SIG-M5 treated with dmso at 0.1 percent for 504 hours (cell line): ENCODE results near the gene TAS1R1.

Experiments
- DNase-seq: peaks from one replicate; lab custom pipeline; 2025; ENCODE audit not compliant: unreplicated experiment; lab: John Stamatoyannopoulos, UW

Gene TAS1R1

GRCh38 chr1:6628971-6629479 lies 73.9 kb downstream of the TAS1R1 start:
- no peak for DNase-seq
